H9 (cell line): ENCODE results near the gene ATP13A3. TPM values are rescaled to one million over a fixed set of nuclear protein-coding genes. Genes with fewer than 3 reads are reported as not detected.

ENCODE experiments used
- DNase-seq: peaks from one replicate; pipeline ENCODE4 v3.0.0-alpha.2; 2017
- H2AFZ ChIP-seq: one replicate; pipeline ENCODE4 v1.6.1; 2013; ENCODE audit warnings: mild to moderate bottlenecking, low read length, control low read depth, moderate library complexity
- H2AK5ac ChIP-seq: 2 replicates; pipeline ENCODE4 v1.6.1; 2013; ENCODE audit warnings: low read length, control low read depth, mixed read lengths; ENCODE audit not compliant: insufficient read length
- H2BK120ac ChIP-seq: one replicate; pipeline ENCODE4 v1.6.1; 2013; ENCODE audit warnings: low read depth, mild to moderate bottlenecking, low read length, control low read depth, inconsistent platforms; ENCODE audit not compliant: poor library complexity, severe bottlenecking
- H2BK12ac ChIP-seq: 2 replicates; pipeline ENCODE4 v1.6.1; 2013; ENCODE audit warnings: low read length, control low read depth, mixed read lengths, low read depth; ENCODE audit not compliant: insufficient read length
- H2BK15ac ChIP-seq: 2 replicates; pipeline ENCODE4 v1.6.1; 2013; ENCODE audit warnings: low read depth, low read length, control low read depth
- H2BK20ac ChIP-seq: one replicate; pipeline ENCODE4 v1.6.1; 2013; ENCODE audit warnings: low read depth, mild to moderate bottlenecking, low read length, control low read depth, inconsistent platforms; ENCODE audit not compliant: poor library complexity, severe bottlenecking
- H2BK5ac ChIP-seq: 2 replicates; pipeline ENCODE4 v1.6.1; 2013; ENCODE audit warnings: low read length, control low read depth, mixed read lengths; ENCODE audit not compliant: insufficient read length
- H3K14ac ChIP-seq: 2 replicates; pipeline ENCODE4 v1.6.1; 2013; ENCODE audit warnings: low read length, control low read depth; ENCODE audit not compliant: insufficient read depth
- H3K18ac ChIP-seq: 2 replicates; pipeline ENCODE4 v1.6.1; 2013; ENCODE audit warnings: low read depth, mild to moderate bottlenecking, mixed read lengths, low read length, control low read depth; ENCODE audit not compliant: insufficient read length
- H3K23ac ChIP-seq: 2 replicates; pipeline ENCODE4 v1.6.1; 2013; ENCODE audit warnings: low read length, control low read depth, mixed read lengths, low read depth; ENCODE audit not compliant: insufficient read length
- H3K23me2 ChIP-seq: 2 replicates; pipeline ENCODE4 v1.6.1; 2013; ENCODE audit warnings: low read depth, mild to moderate bottlenecking, mixed read lengths, low read length, control low read depth; ENCODE audit not compliant: insufficient read length, poor library complexity, severe bottlenecking
- H3K27ac ChIP-seq: 2 replicates; pipeline ENCODE4 v1.5.1; 2013; ENCODE audit warnings: low read length, control low read depth, mixed read lengths, low read depth; ENCODE audit not compliant: insufficient read length
- H3K27me3 ChIP-seq: 2 replicates; pipeline ENCODE4 v1.6.1; 2013; ENCODE audit warnings: low read length, control low read depth, inconsistent platforms; ENCODE audit not compliant: insufficient read depth
- H3K4ac ChIP-seq: 2 replicates; pipeline ENCODE4 v1.6.1; 2013; ENCODE audit warnings: low read depth, mild to moderate bottlenecking, control low read depth, inconsistent platforms, low read length, moderate library complexity
- H3K4me1 ChIP-seq: 2 replicates; pipeline ENCODE4 v1.6.1; 2013; ENCODE audit warnings: low read length, control low read depth, inconsistent platforms; ENCODE audit not compliant: insufficient read depth
- H3K4me2 ChIP-seq: 2 replicates; pipeline ENCODE4 v1.6.1; 2013; ENCODE audit warnings: low read length, control low read depth, mixed read lengths; ENCODE audit not compliant: insufficient read length, insufficient read depth
- H3K56ac ChIP-seq: 2 replicates; pipeline ENCODE4 v1.6.1; 2013; ENCODE audit warnings: low read depth, mild to moderate bottlenecking, mixed read lengths, low read length, control low read depth; ENCODE audit not compliant: insufficient read length
- H3K79me1 ChIP-seq: 2 replicates; pipeline ENCODE4 v1.6.1; 2013; ENCODE audit warnings: low read depth, mild to moderate bottlenecking, moderate library complexity, low read length, control low read depth, inconsistent platforms; ENCODE audit not compliant: insufficient read depth, poor library complexity, severe bottlenecking
- H3K79me2 ChIP-seq: 2 replicates; pipeline ENCODE4 v1.6.1; 2013; ENCODE audit warnings: low read length, control low read depth, inconsistent platforms; ENCODE audit not compliant: insufficient read depth
- H3K9ac ChIP-seq: 2 replicates; pipeline ENCODE4 v1.6.1; 2013; ENCODE audit warnings: low read length, control low read depth, mixed read lengths; ENCODE audit not compliant: insufficient read length; ENCODE audit errors: extremely low read depth
- H3K9me3 ChIP-seq: one replicate; pipeline ENCODE4 v1.6.1; 2013; ENCODE audit warnings: low read depth, low read length, inconsistent platforms; ENCODE audit not compliant: control insufficient read depth
- H3T11ph ChIP-seq: one replicate; pipeline ENCODE4 v1.6.1; 2013; ENCODE audit warnings: mild to moderate bottlenecking, low read length, control low read depth, inconsistent platforms
- H4K20me1 ChIP-seq: one replicate; pipeline ENCODE4 v1.6.1; 2013; ENCODE audit not compliant: control insufficient read depth, insufficient read length, insufficient read depth
- H4K5ac ChIP-seq: 2 replicates; pipeline ENCODE4 v1.6.1; 2013; ENCODE audit warnings: low read depth, mild to moderate bottlenecking, mixed read lengths, low read length, control low read depth; ENCODE audit not compliant: insufficient read length
- H4K8ac ChIP-seq: replicated peaks from 2 replicates; pipeline ENCODE4 v1.6.1; 2013; ENCODE audit warnings: low read length, control low read depth, mixed read lengths, low read depth; ENCODE audit not compliant: insufficient read length
- H4K91ac ChIP-seq: 2 replicates; pipeline ENCODE4 v1.6.1; 2013; ENCODE audit warnings: low read depth, mild to moderate bottlenecking, moderate library complexity, mixed read lengths, low read length, control low read depth; ENCODE audit not compliant: insufficient read length
- H3K27ac Mint-ChIP-seq, 3 experiments: 2 replicates in 2 of 3; 3 replicates in 1 of 3; pipeline ENCODE4 v1.8.0; 2020 to 2021; ENCODE audit warnings: mixed read lengths in 3 of 3, mild to moderate bottlenecking in 1 of 3, moderate library complexity in 1 of 3
- H3K27me3 Mint-ChIP-seq: 2 replicates; pipeline ENCODE4 v1.8.0; 2021; ENCODE audit warnings: low read depth, mild to moderate bottlenecking, moderate library complexity, mixed read lengths
- H3K36me3 Mint-ChIP-seq, 3 experiments: 2 replicates in 2 of 3; 3 replicates in 1 of 3; pipeline ENCODE4 v1.8.0; 2020 to 2021; ENCODE audit warnings: low read depth in 3 of 3, mixed read lengths in 3 of 3; ENCODE audit not compliant: insufficient read depth in 1 of 3
- H3K4me1 Mint-ChIP-seq, 2 experiments: 2 replicates each; pipeline ENCODE4 v1.8.0; 2020; ENCODE audit warnings: mixed read lengths in 2 of 2
- H3K4me3 Mint-ChIP-seq, 2 experiments: 2 replicates in 1 of 2; 3 replicates in 1 of 2; pipeline ENCODE4 v1.8.0; 2020 to 2021; ENCODE audit warnings: mild to moderate bottlenecking in 2 of 2, mixed read lengths in 2 of 2, moderate library complexity in 1 of 2
- H3K9me3 Mint-ChIP-seq, 2 experiments: 2 replicates in 1 of 2; 3 replicates in 1 of 2; pipeline ENCODE4 v1.8.0; 2020; ENCODE audit warnings: mild to moderate bottlenecking in 2 of 2, mixed read lengths in 2 of 2, moderate library complexity in 1 of 2
- WGBS: extraction: QIAGEN DNeasy Blood & Tissue Kit; methylation state at CpG from one replicate; pipeline ENCODE4 v1.1.7; 2013; ENCODE audit warnings: missing lambda C conversion rate, low lambda C conversion rate, mixed read lengths; ENCODE audit not compliant: insufficient read length; ENCODE audit errors: extremely low coverage; 5-methylcytosine and 5-hydroxymethylcytosine counted together
- total RNA-seq: library from RNA; stranded (reverse); gene quantifications from 2 replicates; pipeline ENCODE4 v1.2.1, GENCODE V29; 2021
- TF ChIP-seq, protein P1 (sequence below): fragments of 200-600 bp; sonication (generic); conservative IDR thresholded peaks from 3 replicates; pipeline ENCODE4 v1.8.0; 2021; ENCODE audit warnings: antibody characterized with exemption, mild to moderate bottlenecking

Gene ATP13A3
- total RNA-seq, 1 experiment from 2014 or later: 78.5 TPM

DNA sequence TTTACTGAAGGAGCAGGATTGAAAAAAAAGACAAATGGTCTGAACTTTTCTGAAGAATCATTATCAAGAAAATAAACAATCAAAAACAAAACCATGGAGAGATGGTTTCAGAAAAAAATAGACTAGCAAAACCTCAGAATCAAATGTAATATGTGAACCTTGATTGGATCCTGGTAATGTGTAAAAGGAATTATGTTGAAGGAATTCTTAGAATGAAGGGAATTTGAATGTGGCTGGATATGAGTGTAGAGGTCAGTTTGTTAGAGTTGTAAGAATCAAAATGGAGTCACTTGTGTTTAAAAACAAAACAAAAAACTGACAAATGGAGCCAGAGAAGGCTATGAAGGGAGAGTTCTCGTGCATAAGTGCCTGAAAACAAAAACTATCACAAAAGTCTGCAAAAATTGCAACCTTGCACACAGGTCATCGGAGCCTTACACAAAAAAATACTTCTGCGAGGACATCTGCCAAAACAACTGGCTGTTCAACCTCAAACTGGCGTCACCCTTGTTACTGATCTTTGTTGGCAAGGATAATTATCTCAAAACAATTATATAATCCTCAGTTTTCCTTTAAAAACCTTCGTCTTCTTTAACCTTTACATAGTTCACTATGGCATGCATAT, 19.1 kb upstream of the ATP13A3 start:
- WGBS: no CpG with 5 or more reads among the region's 5 CpGs
- no peak overlapping the region for H3K56ac ChIP-seq
- no peak overlapping the region for H4K91ac ChIP-seq
- DNase-seq: no peak
- no peaks in the 10 kb centered on the region for H3K27me3 ChIP-seq
- H3K4me3 Mint-ChIP-seq: no peak overlapping the region
- no peak overlapping the region for H3K18ac ChIP-seq
- H2BK5ac ChIP-seq: no peak overlapping the region
- no peak overlapping the region for H3K27ac Mint-ChIP-seq
- H4K5ac ChIP-seq: no peak overlapping the region
- no peaks in the 10 kb centered on the region for H3K36me3 Mint-ChIP-seq
- no peaks in the 10 kb centered on the region for H3K9me3 Mint-ChIP-seq
- no peaks in the 10 kb centered on the region for H3K9me3 ChIP-seq
- no peak overlapping the region for H3K14ac ChIP-seq
- no peaks in the 10 kb centered on the region for H3K79me2 ChIP-seq
- no peak overlapping the region for H4K8ac ChIP-seq
- no peak overlapping the region for H2AK5ac ChIP-seq
- H3K27ac ChIP-seq: no peak overlapping the region
- H2BK120ac ChIP-seq: no peak overlapping the region
- no peak overlapping the region for H3T11ph ChIP-seq
- no peak overlapping the region for H3K4me2 ChIP-seq
- H3K9ac ChIP-seq: no peak overlapping the region
- TF ChIP-seq, protein P1, sequence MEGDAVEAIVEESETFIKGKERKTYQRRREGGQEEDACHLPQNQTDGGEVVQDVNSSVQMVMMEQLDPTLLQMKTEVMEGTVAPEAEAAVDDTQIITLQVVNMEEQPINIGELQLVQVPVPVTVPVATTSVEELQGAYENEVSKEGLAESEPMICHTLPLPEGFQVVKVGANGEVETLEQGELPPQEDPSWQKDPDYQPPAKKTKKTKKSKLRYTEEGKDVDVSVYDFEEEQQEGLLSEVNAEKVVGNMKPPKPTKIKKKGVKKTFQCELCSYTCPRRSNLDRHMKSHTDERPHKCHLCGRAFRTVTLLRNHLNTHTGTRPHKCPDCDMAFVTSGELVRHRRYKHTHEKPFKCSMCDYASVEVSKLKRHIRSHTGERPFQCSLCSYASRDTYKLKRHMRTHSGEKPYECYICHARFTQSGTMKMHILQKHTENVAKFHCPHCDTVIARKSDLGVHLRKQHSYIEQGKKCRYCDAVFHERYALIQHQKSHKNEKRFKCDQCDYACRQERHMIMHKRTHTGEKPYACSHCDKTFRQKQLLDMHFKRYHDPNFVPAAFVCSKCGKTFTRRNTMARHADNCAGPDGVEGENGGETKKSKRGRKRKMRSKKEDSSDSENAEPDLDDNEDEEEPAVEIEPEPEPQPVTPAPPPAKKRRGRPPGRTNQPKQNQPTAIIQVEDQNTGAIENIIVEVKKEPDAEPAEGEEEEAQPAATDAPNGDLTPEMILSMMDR: no peak
- no peak overlapping the region for H2AFZ ChIP-seq
- H2BK12ac ChIP-seq: no peak overlapping the region
- H4K20me1 ChIP-seq: no peaks in the 10 kb centered on the region
- no peaks in the 10 kb centered on the region; the same call in 1 of the 2 replicates for H3K27me3 Mint-ChIP-seq
- no peaks in the 10 kb centered on the region for H3K23me2 ChIP-seq
- no peaks in the 10 kb centered on the region for H3K4me1 ChIP-seq
- H3K79me1 ChIP-seq: no peaks in the 10 kb centered on the region
- H2BK20ac ChIP-seq: no peak overlapping the region
- no peak overlapping the region for H3K4ac ChIP-seq
- no peak overlapping the region for H3K23ac ChIP-seq
- H3K4me1 Mint-ChIP-seq: peaks cover 0 to 2% of the 10 kb centered on the region in 2 experiments; a peak in 1 of 4 replicates
- no peak overlapping the region for H2BK15ac ChIP-seq
